Activated CD4-positive, alpha-beta T cell treated with anti-CD3 and anti-CD28 coated beads, Interleukin-2, amount 50 U/mL, for 4 hours (primary cell): ENCODE data around the gene LCN9.
"Not testable (repeated sequence)": the region's sequence is repeated elsewhere in the genome, so short reads cannot be mapped to it uniquely, and the experiment has no call there.

ENCODE experiments used
- DNase-seq, 2 experiments: peaks; one replicate each; pipeline ENCODE4 v3.0.0-alpha.2; 2020

LCN9 gene

GRCh38 chr9:135662758-135663450 lies at the start of gene LCN9:
Gene LCN9 (plus strand): TSS chr9:135663309. CDS start chr9:135663322, 13 bp downstream.
- DNase-seq = no peak

- DNase-seq = no peak
Measured at GRCh38 chr9:135613946-135614805, 48.9 kb upstream of the LCN9 start.

- no peak for DNase-seq
Measured at GRCh38 chr9:135614821-135615665, 48.1 kb upstream of the LCN9 start.

GRCh38 chr9:135615666-135616618 lies 47.2 kb upstream of the LCN9 start:
- no peak for DNase-seq

GRCh38 chr9:135616619-135617537 lies 46.2 kb upstream of the LCN9 start:
- DNase-seq = no peak

- no peak for DNase-seq
Measured at GRCh38 chr9:135617538-135617900, 45.6 kb upstream of the LCN9 start.

GRCh38 chr9:135617991-135618411 lies 45.1 kb upstream of the LCN9 start:
- DNase-seq = no peak

GRCh38 chr9:135618866-135619598 lies 44.1 kb upstream of the LCN9 start:
- DNase-seq = no peak

GRCh38 chr9:135619599-135619886 lies 43.6 kb upstream of the LCN9 start:
- no peak for DNase-seq

GRCh38 chr9:135620558-135620957 lies 42.6 kb upstream of the LCN9 start:
- no peak for DNase-seq

GRCh38 chr9:135622415-135623020 lies 40.6 kb upstream of the LCN9 start:
- DNase-seq = no peak

- DNase-seq = no peak
Measured at GRCh38 chr9:135624282-135624681, 38.8 kb upstream of the LCN9 start.

- DNase-seq = no peak
Measured at GRCh38 chr9:135632841-135633240, 30.3 kb upstream of the LCN9 start.

GRCh38 chr9:135636930-135637530 lies 26.1 kb upstream of the LCN9 start:
- not testable (repeated sequence) for DNase-seq

- DNase-seq = no peak
Measured at GRCh38 chr9:135639196-135639595, 23.9 kb upstream of the LCN9 start, which contains the start of gene GLT6D1. Gene GLT6D1 (minus strand): TSS chr9:135639540. CDS start chr9:135639187, 353 bp downstream.

GRCh38 chr9:135641047-135641446 lies 22.1 kb upstream of the LCN9 start:
- no peak for DNase-seq

GRCh38 chr9:135641745-135642144 lies 21.4 kb upstream of the LCN9 start:
- DNase-seq = no peak

GRCh38 chr9:135644631-135645218 lies 18.4 kb upstream of the LCN9 start:
- DNase-seq = no peak

- no peak for DNase-seq
Measured at GRCh38 chr9:135647884-135648283, 15.2 kb upstream of the LCN9 start.
